IPS DF 4.7 (cell line): ENCODE measurements around the gene OPN1SW.

Experiments
- DNase-seq: peaks from one replicate; pipeline ENCODE4 v3.0.0-alpha.2; 2013; ENCODE audit warnings: low spot score; ENCODE audit errors: extremely low read depth

OPN1SW gene

GRCh38 chr7:128734890-128735289 is 40.7 kb downstream of the OPN1SW start:
- no peak for DNase-seq

GRCh38 chr7:128733278-128733645 is 42.3 kb downstream of the OPN1SW start:
- DNase-seq = no peak

DNA sequence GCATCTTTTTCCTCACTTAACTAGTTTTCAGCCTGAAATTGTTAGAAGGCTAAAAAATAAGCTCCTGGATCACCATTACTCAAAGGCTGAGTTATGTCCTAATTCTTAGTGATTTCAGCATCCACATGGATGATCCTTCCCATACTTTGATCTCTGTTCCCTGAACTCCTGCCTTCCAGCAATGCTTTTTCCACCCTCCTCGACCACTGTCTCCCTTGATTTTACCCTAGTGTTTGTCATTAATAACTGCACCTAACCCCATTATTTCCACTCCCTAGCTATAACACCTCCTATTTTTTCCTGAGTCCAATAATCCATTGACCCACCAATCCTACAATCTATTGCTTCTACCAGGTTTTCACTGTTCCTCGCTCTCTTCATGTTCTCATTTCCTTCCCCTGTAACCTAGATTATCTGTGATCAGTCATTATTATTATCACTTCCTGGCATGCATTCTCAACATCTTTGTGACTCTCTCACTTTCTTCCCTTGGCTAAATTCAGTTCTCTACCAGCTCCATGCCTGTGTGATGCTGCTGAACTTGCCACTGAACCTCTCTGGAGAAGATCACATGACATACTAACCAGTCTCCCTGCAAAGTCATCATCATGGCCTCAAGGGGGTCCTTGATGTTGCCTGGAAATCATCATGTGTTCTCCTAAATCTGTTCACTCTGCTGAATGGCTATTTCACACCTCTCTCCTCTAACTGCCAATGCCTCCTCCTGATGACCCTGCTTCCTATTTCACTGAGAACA is 42.9 kb downstream of the OPN1SW start:
- no peak for DNase-seq

DNA sequence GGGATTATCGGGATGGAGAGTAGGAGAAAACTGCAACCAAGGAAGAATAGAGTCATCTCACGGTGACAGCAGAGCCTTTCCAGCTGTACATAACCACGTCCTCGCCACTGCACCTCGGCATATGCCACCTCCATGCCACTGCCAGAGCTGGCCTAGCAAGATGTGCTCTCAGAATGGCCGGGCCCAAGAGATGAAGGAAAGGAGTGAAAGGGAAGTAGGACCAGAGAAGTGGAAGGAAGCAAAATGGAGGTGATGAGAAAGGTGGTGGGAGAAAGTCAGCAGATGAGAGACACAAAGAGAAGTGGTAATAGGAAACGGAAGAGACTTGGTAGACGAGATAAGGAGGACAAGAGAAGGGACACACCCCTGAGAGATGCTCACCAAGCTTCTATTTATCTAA is 44.4 kb downstream of the OPN1SW start:
- no peak for DNase-seq

DNA sequence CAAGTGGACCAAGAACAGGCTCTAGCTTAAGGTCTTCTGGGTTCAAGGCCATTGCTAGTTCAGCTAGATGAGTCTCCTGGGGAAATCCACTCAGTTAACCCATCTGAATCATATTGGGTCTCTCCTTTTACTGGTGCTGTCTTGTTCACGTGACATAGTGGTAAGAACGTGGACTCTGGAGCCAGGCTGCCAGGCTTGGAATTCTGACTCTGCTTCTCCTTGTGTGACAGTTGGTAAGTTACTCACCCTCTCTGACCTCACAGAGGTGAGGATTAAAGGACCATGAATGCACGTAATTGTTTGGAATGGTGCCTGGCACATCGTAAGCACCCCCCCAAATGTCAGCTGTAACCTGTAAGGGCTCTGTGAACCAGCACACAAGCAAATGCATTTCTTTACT is 46.1 kb downstream of the OPN1SW start:
- DNase-seq = no peak

- DNase-seq = no peak
Measured at GRCh38 chr7:128728598-128728997, 47.0 kb downstream of the OPN1SW start.

DNA sequence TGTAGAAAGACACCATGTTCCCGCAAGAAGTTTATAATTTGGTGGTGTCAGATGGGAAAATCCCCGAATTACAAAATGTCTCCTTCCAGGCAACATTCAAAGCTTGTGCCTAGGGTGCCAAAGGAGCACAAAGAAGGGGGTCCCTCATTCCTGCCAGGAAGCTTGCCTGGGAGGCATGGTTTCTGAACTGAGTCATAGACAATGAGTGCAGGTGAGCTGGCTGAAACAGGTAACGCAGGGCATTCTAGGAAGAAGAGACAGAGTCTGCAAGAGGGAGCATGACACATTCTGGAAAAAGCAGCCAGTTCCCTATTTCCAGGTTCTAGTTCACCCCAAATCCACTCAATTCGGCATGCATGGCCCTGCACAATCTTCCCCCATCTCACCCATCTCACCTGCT is 48.4 kb downstream of the OPN1SW start:
- no peak for DNase-seq

DNA sequence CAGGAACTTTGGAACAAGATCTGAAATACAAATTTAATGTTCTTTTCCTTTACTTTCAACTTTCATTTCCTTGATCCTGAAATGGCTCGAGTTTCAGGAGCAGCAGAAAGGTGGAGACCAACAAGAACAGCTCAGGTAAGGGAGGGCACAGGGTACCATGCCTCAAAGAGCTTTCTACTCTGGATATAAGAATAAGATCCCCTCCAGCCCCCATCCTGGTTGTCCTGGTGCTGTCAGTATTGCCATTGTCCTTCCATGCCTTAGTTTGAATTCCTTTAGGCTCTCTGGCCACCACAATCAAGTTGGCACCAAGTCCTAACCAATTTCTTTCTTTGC is 48.9 kb downstream of the OPN1SW start:
- DNase-seq = no peak

GRCh38 chr7:128726059-128726736 is 49.4 kb downstream of the OPN1SW start:
- DNase-seq = no peak

DNA sequence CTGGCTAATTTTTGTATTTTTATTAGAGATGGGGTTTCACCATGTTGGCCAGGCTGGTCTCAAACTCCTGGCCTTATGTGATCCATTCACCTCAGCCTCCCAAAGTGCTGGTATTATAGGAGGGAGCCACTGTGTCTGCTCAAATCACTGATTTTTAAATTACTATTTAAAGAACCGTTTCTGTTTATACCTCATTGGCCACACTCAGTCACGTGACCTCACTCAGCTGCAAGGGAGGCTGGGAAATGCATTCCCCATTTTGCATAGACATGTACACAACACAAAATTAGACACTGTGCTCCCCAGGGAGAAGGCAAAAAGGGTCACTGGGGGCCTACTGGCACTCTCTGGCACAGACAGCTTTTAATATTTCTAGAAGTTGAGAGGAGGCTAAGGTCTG is 50.1 kb downstream of the OPN1SW start:
- no peak for DNase-seq

DNA sequence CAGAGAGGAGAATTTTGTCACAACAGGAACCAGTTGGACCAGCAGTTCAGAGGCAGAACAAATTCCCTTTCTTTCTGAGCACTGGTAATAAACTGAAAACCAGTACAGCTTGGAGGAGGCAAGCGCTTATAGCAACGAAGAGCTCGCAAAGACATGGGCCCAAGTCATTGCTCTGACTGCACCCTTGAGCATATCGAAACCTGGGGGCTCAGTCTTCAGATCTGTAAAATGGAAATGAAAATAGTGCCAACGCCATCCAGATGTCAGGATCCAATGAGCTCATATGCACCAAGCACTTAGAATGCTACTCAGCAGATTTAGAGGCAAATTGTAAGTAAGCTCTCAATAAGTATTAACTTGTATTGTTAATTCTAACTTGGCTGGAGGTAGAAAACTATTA is 50.9 kb downstream of the OPN1SW start:
- no peak for DNase-seq
